ENCODE results near the gene PPP6C.

- no peak for TF ChIP-seq CTCF (CRISPR knock-in tag; IDR thresholded peaks at IDR 0.05)
- no peak for TF ChIP-seq POLR2A (IDR thresholded peaks at IDR 0.05; ENCODE audit: insufficient read depth in 1 of 2, low read depth in 2 of 2, low read length in 2 of 2)
- TF ChIP-seq MXD4 (CRISPR knock-in tag; IDR thresholded peaks at IDR 0.05) = no peak
- no peak for TF ChIP-seq ZKSCAN1 (IDR thresholded peaks at IDR 0.05; ENCODE audit: low read length)
- TF ChIP-seq E2F1 (CRISPR knock-in tag; IDR thresholded peaks at IDR 0.05) = no peak
- no peak for TF ChIP-seq ZFP90 (CRISPR knock-in tag; IDR thresholded peaks at IDR 0.05; ENCODE audit: borderline replicate concordance)
- TF ChIP-seq AFF4 (CRISPR knock-in tag; IDR thresholded peaks at IDR 0.05) = no peak
- no peak for TF ChIP-seq MXI1 (IDR thresholded peaks at IDR 0.05; ENCODE audit: borderline replicate concordance, low read depth, low read length)
- TF ChIP-seq KAT8 (CRISPR knock-in tag; IDR thresholded peaks at IDR 0.05) = no peak
Observed at GRCh38 chr9:125100822-125101221, 88.8 kb downstream of the PPP6C start.
